T-helper 1 cell (primary cell): ENCODE results near the gene GRM8.
"Not testable (repeated sequence)": the region's sequence is repeated elsewhere in the genome, so short reads cannot be mapped to it uniquely, and the experiment has no call there.

Experiments
- DNase-seq, 5 donors: peaks; one replicate each; pipeline ENCODE4 v3.0.0-alpha.2; 2012 to 2020

The GRM8 gene

DNA sequence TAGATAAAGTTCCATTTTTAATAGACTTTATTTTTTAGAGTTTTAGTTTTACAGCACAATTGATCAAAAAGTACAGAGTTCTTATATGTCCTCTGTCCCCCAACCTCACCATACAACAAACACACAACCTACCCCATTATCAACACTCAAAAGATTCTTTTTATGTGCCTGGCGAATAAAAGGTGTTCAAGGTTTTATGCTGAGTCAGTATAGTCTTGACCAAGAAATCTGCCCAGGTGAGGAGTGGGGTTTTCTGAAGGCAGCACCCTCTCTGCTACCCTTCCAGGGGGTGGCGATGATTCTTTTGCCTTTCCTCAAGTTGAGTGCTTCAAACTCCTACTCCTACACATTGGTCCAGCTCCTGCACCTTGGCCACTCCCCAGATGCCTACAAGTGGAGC, 222.9 kb downstream of the GRM8 start:
- DNase-seq, result no peak

GRCh38 chr7:127021857-127022256, 230.9 kb downstream of the GRM8 start:
- DNase-seq, result no peak

DNA sequence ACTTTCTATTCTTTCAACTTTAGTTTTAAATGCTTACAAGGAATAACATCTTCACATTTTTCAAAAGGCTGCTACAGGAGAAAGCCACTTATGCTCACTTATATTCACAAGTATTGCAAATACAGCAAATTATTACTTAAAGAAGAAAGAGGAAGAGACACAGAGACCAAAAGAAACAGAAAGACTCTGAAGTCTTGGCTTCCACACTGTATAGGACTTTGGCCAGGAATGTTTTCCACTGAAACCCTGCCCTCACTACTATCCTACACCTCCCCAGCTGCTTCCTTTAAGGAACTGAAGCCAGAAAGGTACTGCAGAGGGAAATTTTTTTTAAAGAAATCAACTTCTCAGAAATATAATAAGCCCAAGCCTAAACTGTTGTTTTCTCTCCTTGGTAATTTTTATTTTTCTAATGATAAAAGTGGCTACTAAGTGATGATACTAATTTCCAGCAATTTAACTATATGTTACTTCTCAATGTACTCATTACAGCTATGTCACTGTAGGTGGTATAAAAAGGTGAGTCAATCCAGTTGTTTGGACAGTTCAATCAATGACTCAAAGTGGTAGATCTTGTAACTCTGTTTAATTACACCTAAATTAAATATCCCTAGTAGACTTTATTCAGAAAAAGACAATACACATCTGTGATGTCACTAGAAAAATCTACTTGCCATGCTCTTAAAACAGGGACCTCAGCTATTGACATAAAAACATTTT, 231.6 kb downstream of the GRM8 start:
- DNase-seq, result no peak

DNA sequence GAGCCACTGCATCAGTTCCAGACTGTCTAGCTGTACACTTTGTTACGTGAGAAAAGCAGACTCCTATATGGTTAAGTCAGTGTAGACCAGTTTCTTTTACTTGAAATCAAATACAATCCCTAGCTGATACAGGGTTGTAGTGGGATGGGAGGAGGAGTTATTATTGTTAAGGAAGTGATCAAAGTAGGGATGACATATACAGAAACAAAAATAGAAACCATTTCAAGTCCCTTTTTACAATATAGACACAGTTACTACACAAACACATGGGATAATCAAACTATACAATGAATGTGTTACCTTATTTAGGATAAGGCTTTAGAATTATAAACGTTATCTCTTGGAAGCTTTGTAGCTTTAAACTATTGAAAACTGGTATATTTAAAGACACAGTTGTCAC, 233.9 kb downstream of the GRM8 start:
- DNase-seq, result no peak

DNA sequence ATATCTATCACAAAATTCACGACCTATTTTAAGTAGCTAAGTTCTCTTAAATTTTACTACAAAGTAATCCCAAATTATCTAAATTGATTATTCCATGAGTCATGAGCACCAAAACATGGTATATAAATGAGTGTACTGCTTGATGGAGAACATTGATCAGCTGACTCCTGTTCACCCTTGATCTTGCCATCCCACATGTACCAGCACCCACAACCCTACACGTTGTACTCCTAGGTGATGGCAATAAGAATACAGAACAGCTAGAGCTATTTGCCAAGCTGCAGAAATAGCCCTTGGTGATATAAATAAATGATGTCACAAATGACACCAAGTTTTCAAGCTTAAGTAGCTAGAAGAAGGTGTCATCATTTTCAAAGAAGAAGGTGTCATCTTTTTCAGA, 235.5 kb downstream of the GRM8 start:
- DNase-seq, result no peak

DNA sequence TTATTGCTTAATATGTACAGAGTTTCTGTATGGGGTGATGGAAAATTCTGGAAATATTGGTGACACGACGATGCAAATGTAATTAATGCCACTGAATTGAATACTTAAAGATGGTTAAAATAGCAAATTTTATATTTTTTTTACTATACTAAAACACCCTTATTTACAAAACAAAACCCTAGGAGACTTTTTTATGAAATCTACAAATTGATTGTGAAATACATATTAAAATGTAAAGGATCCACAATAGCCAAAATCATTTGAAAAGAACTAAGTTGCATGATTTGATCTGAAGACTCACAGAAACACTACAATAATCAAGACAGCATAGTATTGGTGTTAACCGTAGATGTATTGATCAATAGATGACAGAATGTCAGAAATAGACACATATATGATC, 252.0 kb downstream of the GRM8 start:
- DNase-seq, result no peak

GRCh38 chr7:126996659-126997058, 256.1 kb downstream of the GRM8 start:
- no peak for DNase-seq

GRCh38 chr7:126993626-126994213, 259.0 kb downstream of the GRM8 start:
- no peak for DNase-seq

DNA sequence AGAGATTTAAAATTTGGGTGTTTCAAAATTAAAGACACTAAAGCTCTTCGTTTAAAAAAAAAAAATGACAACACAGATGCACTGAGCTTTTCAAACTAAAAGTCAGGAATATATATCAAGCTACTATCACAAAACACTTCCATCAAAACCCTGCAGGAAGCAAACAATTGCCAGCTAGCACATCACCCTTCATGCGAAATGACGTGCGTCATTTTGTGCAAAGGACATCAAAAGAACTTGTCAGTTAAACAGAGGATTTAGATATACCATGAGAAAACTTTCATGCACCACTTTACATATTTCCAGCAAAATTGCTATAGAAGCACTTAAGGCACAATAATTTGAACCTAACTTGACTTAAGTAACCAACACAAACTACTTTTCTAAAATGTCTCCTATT, 264.7 kb downstream of the GRM8 start:
- DNase-seq, result no peak

GRCh38 chr7:126979722-126980121, 273.0 kb downstream of the GRM8 start:
- no peak for DNase-seq

GRCh38 chr7:126978865-126979264, 273.9 kb downstream of the GRM8 start:
- DNase-seq, result no peak

GRCh38 chr7:126973066-126973465, 279.7 kb downstream of the GRM8 start:
- no peak for DNase-seq

DNA sequence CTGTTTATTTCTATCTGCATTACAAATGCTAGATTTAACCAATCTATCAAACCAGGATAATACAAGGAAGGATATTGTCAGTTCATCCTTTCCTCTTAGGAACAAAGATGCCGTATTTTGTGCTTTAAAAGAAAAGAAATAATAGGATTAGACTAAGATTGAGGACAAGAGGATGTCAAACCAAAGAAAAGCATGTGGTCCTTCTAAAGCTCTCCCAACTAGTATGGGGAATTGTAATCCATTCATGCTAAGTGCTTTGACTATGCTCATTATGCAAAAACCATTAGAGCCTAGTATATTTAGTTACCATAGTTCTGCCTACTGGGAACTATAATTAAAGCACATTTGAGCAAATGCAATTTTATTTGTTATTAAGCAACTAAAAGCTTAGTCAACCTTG, 280.2 kb downstream of the GRM8 start:
- DNase-seq, result no peak

GRCh38 chr7:126959649-126960048, 293.1 kb downstream of the GRM8 start:
- no peak for DNase-seq

DNA sequence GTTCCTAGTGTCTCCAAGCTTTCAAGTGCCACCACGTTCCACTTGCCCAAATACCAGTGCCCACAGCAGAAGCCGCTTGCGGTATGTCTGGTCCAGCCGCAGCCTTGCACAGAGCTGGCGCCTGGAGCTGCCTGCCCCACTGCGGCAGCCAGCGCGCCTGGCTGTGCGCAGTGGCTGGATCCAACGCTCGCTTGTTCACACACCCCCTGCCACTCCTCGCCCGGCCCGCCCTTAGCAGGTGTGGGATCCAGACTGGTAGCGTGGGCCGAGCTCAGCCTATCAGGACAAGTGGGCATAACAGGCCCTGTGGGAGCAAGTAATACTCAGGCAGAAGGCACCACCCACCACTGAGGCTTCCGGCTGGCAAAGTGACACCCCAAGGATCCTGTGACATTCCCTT, 294.4 kb downstream of the GRM8 start:
- no peak for DNase-seq

DNA sequence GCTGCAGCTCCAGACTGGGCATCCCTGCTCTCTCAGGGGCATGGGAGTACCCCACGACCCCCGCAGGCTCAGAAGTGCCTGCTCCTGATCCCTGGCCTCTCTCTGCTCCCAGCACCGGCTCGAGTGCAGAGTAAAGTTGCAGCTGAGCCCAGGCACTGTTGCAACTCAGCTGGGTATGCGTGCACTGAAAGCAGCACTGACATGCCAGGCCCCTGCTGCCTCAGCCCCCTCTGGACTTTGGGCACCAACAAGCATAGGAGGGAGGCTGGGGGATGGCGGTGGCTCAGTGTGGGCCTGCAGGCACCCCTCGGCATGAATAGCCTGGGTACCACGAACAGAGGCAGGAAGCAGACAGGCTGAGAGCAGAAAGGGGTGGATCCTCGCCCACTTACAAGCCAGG, 295.3 kb downstream of the GRM8 start:
- DNase-seq, result no peak

DNA sequence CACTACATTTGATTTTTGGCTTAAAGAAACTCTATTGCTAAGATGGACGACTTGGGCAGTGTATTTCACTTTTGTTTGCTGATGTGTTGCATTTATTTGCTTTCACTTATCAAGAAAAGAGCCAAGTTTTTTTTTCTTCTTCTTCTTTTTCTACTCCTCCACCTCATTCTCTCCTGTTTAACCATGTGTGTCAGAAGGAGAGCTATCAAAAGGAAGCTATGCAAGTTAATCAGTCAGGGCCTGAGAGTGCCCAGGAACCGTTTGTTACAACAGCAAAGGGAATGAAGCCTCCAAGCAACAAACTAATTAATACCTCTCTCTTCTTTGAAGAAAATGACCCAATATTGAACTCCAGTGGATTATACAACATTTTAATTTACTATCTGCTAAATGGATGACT, 299.3 kb downstream of the GRM8 start:
- DNase-seq, result no peak

GRCh38 chr7:126948664-126949063, 304.1 kb downstream of the GRM8 start:
- DNase-seq, result no peak

DNA sequence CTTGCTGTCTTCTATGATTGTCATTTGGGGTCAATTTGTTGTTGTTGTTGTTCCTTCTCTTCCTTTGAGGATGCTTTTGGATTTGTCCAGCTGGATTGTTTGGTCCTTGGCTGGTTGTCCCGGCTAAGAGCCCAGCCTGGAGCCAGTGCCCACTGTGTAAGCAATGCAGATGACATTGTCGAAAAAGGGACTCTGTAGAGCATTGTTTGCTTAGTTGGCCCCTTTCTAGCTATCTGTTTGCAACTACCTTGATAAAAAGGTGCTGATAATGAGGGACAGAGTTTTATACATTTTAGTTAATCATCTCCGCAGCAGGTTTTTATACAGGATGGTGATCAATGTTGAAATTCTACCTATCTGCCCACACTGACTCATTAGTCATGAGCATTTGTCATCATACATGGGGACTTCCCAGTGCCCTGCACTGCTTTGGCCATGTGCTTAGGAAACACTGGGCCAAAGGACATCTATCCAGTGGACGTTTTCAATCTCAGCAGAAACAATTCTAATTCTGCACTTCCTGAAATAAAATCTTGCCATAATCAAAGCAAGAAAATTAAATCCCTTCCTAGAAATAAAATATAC, 311.9 kb downstream of the GRM8 start:
- DNase-seq, result no peak

DNA sequence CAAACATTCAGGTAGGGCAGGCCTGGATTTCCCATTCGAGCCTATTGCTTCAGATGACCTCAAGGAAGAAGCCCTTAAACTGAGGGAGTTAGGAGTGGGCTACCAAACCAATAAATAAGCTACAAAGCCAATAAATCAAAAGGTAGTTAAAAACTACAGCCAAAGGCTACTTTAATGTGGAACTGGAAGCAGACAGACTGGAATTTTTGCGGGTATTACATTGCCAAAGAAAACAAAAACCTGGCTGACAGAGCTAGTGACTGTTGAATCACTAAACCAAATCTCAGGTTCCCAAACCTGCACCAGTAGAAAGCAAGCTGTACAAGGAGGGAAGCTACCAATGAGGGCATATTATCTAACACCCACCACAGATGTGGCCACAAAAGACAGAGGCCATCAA, 315.6 kb downstream of the GRM8 start:
- no peak for DNase-seq

DNA sequence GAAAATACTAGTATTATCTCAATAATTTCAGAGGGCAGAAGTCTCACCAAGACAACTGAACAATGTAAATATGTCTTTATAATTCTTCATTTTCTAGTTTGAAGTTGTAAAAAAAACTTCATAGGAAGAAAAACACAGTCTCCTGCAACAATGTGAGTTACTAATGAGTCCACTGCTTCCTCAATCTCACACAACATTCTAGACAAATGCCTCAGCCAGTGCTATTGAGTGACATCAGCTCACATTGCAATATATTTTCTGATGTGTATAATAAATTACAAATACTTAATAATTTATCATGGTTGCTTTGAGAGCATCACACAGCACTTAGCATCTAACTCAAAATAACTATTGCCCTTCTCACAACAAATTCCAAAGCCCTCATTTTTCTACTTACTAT, 321.2 kb downstream of the GRM8 start:
- no peak for DNase-seq

DNA sequence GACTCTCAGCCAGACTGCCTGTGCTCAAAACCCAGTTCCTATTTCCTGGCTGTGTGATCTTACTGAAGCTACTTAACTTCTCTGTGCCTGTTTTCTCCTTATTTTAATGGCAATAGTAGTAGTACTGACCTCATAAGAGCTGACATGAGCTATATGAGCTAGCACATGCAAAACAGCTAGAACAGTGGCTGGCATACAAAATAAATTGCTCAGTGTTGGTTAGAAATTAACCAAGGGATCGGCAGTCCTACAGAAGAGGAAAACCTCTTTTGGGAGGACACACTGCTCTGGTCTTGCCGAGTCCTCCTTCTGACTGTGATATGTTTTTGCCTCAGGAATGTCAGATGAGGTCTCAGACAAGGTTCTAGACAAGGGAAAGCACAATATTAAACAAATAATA, 322.6 kb downstream of the GRM8 start:
- DNase-seq, result no peak

- DNase-seq, result no peak
These were observed 328.3 kb downstream of the GRM8 start for GRCh38 chr7:126924477-126924876.

DNA sequence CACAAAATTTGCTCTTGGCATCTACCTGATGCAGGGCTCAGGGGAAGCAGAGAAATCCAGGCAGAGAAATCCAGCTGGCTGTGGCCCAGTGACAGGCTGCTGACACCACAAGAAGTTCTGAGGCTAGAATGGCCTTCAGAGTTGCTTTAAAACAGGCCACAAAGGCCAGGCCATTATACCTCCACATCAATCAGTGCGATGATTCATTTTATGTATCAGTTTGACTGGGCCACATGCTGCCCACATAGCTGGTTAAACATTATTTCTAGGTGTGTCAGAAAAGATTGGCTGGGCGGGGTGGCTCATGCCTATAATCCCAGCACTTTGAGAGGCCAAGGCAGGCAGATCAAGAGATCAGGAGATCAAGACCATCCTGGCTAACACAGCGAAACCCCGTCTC, 341.1 kb downstream of the GRM8 start:
- DNase-seq, result not testable (repeated sequence)

- not testable (repeated sequence) for DNase-seq
These were observed 344.2 kb downstream of the GRM8 start for GRCh38 chr7:126908564-126908963.
